ENCODE measurements around the gene NR3C2.

GRCh38 chr4:148445071-148445859 lies 3.1 kb upstream of the NR3C2 start:
- TF ChIP-seq CTCF (IDR thresholded peaks at IDR 0.05; ENCODE audit: low read length): no peak
- no peak for TF ChIP-seq EZH2 (optimal IDR thresholded peaks at IDR 0.05; ENCODE audit: low read depth, low read length)
- TF ChIP-seq EZH2phosphoT487 (IDR thresholded peaks at IDR 0.05; ENCODE audit: low read length): no peak
